ENCODE measurements around the gene DNAH11.
"Not testable (repeated sequence)": the region's sequence is repeated elsewhere in the genome, so short reads cannot be mapped to it uniquely, and the experiment has no call there.

Gene DNAH11

DNA sequence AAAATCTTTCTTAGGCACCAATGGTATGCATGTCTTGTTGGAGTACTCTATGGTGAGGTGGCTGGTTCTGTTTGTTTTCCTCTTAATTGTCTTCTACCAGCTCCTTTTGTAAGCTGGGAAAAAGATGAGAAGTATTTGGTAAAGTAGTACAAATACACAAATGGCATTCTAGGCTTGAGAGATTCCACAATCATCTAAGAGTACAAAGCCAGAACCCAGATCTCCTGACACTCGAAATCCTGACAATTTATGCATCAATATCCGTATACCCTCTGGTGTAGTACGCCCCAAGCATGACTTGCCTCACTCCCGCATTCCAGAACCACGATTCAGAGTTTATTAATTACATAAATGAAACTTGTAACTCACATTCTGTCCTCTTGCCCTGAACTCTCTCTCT, 359.4 kb downstream of the DNAH11 start:
- DNase-seq = no peak

DNA sequence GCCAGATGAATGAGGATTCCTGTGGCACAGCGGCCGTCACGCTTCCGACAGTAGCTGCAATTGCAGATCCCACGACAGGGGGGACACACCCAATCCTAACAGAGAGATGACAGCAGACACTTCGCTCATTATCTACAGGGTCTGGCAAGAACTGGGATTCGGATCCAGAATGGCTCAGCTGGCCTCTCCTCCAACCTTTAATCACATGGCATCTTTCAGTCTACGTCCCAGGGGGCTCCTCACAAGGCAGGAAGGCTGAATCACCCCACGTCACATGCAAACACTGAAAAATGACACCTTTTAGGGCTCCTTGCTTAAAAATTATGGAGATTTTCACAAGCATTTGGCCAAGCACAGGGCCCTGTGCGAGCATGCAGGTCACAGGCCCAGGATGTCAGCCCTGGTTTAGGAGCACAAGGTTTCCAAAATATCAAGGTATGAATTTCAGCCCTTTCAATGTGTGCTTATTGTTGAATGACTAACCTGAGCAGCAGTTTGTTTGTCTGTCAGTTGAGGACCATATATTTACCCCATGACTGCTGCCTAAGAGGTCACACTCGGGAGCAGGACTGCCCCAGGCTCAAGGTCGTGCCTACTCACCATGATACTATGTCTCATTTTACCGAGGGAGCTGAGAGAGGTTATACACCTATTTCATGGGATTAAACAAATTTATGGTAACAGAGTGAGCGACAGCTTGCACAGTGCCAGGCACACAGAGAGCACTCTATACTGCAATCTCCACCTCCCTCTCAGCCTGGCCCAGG, 360.4 kb downstream of the DNAH11 start:
- no peak for DNase-seq

DNA sequence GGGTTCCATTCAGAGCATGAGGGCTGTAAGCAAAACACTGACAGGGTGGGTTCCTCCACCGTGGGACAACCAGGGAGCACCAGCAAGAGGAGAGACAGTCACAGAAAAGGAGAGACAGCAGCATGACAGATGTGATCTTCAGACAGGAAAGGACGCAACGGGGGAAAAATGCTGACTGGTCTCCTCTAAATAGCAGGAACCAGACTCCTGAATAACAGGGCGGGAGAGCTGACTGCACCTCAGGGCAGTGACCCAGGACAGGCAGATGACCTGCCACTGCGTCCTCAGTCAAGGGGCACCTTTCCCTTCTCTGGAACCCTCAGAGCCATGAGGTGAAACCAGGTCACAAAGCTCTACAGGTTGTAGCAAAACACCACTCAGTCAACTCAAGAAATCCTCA, 365.9 kb downstream of the DNAH11 start:
- DNase-seq = no peak

DNA sequence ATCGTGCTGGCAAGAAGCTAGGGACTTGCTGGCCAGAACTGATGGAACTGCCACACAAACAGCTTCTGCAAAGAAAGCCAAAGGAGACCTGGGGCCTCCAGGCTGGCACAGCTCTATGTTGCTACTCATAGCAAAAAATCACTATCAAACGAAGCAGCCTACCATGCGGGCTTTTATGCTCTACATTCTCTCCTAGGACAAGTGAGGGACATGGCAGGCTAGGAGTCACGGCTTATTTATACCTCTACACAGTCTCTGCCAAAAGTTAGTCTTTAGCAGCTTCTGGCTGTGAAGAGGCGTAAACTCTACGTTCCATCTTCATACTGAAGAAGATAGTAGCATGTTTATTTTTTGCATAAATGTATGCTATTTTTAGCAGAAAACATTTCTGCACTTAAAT, 367.4 kb downstream of the DNAH11 start:
- no peak for DNase-seq

DNA sequence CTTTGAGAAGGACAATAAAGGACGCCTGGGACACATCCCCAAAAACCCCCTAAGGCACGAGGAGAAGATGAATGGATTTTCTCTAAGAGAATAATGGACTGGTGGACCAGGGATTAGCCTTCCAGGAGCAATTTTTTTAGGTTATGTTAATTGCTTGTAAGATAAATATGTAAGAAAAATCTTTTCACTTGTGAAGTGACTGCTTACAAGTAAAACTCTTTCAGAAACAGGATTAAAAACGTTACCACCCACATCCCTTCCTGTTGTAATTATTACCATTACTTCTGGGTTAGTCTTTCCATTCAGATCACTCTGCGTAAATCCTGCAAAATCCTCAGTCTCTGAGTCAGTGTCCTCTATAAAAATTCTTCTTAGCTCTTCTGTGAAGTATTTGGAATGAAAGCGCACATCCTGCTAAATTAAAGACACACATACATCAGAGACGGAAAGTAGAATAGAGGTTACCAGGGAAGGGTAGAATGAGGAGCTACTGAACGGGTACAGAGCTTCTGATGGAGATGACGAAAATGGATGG, 368.6 kb downstream of the DNAH11 start:
- DNase-seq = no peak

DNA sequence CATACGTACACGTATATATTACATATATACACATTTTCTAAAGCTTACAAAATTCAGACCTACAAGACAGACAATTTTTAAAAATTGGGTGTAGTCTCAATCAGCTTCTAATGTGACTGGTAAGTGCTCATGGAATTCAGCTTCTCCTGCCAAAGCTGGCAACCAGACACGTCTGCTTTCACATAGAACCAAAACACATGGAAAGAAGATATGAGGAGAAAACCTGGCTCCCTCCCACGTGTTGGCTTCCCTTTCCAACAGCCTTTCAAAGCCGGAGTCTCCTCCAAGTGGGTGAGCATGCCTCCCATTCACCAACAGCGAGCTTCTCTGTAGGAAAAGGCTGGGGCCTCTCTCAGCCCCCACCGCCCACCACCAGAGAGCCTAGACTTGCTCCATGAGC, 369.5 kb downstream of the DNAH11 start:
- no peak for DNase-seq

DNA sequence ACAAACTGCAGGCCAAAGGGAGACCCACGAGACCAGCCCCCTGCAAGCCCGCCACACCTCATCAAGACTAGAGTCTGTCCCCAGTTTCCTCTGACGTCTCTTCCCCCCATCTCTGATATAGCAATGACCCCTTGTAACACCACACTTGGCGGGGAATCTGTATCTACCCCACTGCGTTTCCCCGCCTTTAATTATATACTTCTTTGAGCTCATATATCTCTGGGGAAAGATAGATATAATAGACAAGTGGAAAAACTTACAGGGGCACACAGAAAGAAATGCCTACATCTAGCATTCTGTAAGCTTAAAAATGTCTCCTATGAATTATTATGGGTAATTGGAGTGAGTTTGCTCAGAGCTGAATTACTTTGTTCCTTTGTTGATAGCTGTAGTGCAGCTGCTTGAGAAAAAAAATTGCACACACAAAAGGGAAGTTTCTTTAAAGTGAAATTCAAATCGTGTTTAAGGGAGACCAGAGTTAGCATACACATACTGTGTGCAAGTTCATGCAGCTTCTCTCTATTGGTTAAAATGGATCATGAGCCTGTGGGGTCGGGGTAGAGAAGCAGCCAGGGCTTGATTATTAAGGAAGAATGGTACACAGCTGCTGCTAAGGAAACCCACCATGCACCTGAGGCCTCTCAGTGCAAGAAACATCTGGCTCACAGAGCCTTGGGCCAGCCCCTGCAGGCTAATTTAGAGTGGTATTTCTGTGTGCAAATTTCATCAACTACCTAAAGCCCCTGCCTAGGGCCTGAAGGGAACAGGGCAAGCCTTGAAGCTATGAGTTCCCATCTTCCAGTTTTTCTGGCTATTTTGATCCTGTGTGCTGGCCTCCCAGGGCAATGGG, 370.3 kb downstream of the DNAH11 start:
- no peak for DNase-seq

DNA sequence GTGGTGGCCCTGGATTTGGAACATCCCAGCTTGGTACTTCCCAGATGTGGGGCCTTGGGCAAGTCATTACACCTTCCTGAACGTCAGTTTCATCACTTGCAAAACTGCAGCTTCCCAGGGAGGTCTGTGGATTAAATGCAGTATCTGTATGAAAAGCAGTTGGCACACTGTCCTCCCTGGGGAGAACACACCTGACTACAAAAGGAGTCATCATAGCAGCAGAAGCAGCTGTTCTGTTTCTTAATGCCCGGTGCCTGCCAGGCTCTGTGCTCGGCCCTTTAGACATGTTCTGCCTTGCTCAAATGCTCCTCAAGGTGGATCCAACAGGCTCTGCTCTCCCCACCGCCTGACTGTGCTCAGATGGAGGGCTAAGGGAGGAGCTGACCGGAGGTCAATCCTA, 371.8 kb downstream of the DNAH11 start:
- DNase-seq = no peak

DNA sequence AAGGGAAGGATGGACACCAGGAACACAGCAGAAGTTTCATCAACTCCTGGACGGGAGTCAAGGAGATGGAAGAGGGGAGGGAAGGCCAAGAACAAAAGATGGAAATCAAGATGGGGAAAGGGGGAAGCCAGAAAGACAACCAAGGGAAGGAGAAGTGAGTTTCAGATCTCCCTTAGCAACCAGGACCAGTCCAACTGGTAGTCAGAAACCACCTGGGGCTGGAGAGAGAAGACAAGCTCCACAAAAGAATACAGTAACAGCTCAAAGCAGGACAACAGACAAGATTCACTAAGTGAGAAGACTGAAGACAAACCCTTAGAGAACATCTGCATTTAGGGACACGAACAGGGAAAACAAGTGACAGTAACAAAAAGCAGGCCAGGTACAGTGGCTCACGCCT, 372.3 kb downstream of the DNAH11 start:
- DNase-seq = no peak

DNA sequence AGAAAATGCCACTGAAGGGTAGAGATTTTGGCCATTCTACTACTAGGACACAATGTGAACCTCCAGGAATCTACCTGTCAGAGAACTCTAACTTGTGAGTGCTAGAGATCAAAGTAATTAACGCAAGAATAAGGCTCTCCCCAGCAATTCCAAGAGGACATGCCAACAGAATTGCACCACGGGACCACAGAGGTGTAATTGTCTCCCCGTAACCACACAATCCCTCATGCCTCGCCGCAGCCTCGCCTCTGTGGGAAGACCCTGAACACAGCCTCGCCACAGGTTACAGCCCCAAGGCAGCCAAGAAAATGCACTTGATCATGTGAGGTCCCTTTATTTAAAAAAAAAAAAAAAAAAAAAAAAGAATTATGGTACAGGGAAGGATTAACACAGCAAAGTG, 373.3 kb downstream of the DNAH11 start:
- DNase-seq = no peak

DNA sequence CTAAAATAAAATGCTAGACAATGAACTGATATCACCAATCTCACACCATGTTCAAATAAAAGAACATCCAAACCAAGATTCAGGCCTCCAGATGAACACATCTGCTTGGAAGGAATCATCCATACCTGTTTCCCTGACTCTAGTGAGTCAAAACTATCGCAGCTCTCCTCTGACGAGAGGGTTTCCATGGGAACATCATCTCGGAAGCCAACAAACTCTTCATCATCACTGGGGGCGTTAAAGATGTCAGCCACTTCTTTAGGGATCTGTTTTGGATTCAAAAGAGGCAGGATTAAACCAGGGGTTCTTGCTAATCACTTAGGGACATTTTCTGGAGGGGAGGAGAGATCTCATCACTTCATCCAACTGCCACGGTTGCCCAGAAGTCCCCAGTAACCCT, 373.8 kb downstream of the DNAH11 start:
- no peak for DNase-seq

DNA sequence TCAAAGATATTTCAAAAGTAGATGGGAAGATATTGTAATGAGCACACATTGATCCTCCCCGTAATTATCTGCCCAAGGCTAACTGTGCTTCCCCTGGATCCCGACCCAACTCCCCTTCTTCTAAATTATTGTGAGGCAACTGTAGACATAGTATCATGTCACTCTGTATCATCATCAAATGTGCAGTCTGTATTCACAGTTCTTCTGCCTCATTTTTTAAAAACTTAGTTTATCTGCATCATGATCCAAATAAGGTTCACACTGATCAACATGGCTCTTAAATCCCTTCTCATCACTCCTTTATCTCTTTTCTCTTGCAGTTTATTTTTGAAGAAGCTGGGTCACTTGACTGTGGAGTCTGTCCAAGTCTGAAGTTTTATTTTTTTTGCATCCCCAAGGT, 375.4 kb downstream of the DNAH11 start:
- DNase-seq = no peak

DNA sequence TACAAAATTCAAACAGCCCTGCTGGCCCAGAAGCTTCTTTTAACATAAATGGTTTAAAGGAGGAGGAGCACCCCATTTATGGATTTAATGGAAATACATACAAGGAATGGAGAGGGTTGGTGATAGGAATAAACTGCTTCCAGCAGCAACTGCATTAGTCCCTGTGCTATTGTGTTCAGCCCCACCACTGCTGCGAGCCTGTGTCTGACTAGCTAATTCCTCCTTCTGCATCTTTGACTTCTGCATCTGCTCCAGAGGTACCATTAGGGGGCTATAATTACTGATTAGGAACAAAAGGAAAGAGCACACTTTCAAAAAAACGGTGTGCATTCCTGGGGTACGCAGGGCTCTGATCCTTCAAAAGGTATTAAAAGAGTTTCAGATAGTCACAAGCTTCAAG, 378.1 kb downstream of the DNAH11 start:
- no peak for DNase-seq

DNA sequence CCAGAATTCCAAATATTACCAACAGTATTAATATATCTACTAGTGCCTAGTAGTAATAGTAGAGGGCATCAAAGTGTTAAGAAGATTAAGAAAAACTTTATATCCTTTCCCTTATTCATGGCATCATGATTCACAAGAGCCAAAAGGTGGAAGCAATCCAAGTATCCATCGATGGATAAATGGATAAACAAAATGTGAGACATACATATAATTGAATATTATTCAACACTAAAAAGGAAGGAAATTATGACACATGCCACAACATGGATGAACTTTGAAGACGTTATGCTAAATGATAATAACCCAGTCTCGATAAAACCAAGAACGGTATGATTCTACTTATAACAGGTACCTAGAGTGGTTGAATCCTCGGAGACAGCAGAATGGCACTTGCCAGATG, 379.8 kb downstream of the DNAH11 start:
- no peak for DNase-seq

DNA sequence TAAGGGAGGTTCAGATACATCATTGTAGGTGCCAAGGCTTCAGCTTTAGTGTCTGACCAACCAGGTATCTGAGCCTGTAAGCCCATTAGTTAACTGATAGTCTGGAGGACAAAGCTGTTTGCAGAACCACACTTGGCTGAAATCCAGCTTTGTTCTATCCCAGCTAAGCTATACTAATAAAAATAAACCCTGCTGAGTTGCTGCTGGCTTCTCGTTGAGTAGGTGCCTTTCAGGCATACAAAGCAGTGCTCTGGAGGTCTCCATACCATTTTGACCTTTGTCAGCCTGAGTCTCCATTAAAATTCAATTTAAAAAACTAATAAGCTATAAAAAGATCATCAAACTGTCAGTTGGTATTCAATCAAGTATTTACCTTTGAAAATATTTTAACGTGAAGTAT, 380.8 kb downstream of the DNAH11 start:
- DNase-seq = no peak

DNA sequence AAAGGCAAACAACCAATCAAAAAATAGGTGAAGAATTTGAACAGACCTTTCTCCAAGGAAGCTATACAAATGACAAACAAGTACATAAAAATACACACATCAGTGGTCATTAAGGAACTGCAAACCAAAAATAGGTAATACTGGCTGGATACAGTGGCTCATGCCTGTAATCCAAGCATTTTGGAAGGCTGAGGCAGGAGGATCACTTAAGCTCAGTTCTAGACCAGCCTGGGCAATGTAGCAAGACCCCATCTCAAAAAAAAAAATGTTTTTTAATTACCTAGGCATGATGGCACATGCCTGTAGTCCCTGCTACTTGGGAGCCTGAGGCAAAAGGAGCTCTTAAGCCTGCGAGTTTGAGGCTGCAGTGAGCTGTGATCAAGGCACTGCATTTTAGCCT, 383.6 kb downstream of the DNAH11 start:
- DNase-seq = no peak

DNA sequence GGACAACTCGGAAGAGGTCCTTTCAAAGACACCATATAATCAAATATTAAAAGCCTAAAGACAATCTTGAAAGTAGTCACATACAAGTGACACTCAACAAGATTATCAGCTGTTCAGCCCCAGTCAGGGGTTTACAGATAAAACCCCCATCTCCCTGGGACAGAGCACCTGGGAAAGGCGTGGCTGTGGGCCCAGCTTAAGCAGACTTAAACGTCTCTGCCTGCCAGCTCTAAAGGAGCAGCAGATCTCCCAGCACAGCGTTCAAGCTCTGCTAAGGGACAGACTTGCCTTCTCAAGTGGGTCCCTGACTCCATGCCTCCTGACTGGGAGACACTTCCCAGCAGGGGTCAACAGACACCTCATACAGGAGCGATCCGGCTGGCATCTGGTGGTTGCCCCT, 384.9 kb downstream of the DNAH11 start:
- DNase-seq = no peak

DNA sequence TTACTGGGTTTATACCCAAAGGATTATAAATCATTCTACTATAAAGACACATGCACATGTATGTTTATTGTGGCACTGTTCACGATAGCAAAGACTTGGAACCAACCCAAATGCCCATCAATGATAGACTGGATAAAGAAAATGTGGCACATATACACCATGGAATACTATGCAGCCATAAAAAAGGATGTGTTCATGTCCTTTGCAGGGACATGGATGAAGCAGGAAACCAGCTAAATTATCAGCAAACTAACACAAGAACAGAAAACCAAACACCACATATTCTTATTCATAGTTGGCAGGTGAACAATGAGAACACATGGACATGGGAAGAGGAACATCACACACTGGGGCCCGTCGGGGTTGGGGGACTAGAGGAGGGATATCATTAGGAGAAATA, 390.5 kb downstream of the DNAH11 start:
- not testable (repeated sequence) for DNase-seq

DNA sequence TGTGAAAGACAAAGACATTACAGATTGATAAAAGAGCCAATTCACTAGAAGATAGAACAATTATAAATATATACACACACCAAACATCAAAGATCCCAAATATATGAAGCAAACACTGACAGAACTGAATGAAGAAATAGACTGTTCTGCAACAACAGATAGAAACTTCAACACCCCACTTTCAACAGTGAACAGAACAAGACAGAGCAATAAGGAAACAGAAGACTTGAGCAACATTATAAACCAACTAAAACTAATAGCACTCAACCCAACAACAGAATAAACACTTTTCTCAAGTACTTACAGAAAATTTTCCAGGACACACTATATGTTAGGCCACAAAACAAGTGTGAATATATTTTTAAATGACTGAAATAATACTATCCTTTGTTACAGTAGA, 392.0 kb downstream of the DNAH11 start:
- DNase-seq = no peak

DNA sequence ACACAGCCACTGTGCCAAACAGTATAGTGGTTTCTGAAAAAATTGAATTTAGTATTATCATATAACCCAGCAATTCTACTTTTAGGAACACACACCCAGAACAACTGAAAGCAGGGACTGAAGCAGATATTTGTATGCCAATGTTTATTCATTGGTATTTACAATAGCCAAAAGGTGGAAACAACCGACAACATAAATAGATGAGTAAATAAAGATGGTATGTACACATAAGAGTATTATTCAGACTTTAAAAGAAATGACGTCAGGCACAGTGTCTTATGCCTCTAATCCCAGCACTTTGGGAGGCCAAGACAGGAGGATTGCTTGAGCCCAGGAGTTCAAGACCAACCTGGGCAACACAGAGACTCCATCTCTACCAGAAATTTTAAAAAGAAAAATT, 395.6 kb downstream of the DNAH11 start:
- DNase-seq = no peak

DNA sequence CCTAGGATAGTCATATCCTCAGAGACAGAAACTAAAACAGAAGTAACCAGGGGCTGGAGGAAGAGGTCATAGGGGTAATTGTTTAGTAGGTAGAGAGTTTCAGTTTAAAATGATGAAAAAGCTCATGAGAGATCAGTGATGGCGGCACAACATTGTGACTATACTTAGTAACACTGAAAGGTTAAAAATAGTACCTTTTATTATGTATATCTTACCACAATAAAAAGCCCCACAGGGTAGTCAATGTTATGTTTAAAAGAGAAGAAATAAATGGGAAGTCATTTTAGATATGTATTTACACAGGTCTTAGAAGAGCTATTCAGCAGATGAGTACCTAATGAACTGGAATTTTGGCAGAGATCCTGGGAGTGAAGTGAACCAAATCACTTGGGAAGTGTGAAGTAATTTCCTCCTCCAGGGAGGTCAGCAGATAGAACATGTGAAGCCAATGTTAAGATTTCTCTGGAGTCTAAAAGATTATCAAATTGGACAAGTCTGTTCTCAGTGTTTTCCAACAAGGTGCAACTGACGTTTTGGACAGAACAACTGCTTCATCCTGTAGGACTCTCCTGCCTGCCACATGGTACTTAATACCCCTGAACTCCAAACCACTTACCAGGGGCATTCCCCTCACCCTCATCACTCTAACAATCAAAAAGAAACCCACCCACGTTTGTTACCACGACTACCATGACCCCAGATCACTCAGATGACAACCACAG, 396.5 kb downstream of the DNAH11 start:
- no peak for DNase-seq

DNA sequence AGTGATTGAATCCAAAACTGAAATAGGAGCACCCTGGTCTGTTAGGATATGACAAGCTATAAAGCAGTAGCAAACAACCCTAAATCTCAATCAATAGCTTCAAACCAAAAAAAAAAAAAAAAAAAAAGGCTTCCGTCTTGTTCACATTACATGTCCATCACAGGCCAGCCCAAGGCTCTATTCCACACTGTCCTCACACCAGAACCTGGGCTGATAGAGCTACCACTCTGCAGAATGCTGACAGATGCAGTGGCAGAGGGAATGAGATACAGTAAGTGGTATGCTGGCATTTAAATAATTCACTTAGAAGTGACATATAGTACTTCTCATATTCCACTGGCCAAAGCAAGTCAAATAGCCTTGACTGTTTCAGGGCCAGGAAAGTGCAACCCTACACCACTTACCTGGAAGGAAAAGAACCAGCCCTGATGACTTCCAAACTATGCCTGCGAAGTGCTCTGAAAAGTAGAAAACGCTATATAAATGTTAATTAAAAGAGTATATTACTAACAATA, 397.1 kb downstream of the DNAH11 start:
- DNase-seq = no peak

DNA sequence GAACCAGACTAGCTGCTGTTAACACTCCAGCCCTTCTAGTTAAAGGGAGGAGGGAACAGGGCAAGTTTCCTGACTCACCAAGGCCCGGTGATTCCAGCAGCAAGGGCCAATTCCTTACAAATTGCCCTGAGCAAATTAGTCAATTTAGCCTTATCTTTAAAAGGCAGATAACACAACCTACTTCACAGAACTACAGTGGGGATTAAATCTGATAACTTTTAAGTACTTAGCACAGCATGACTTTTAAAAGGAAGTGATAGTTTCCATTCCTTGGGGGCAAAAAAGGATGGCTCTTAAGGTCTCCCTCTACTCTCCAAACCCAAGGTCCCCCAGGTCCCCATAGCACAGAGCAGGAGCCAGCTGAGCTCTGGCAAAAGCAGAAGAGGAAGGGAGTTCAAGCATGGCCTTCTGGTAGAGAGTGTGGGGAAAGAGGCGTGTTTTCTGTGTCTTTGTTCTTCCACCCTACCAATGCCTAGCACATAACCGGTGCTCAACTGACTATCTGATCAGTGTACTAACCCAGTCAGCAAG, 398.8 kb downstream of the DNAH11 start:
- no peak for DNase-seq

All from CD4-positive, alpha-beta T cell treated with Interleukin-21 for 1 hour (primary cell).